ENCODE data around the gene KRT9.

Gene KRT9

DNA sequence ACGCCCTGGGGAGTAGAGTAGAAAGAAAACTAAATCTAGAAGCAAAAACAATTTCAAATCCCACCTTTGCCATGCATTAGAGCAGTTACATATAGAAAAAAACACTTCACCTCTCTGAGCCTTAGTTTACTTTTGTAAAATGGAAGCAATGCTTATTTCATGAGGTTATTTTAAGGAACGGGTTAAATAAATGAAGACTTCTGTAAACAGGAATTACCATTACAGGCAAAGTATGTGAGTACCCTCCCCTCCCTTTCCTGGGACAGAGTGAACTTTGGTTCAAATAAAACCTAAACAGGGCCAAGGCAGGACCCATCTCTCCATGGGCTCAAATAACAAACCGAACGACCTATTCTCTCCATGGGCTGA is 48.6 kb downstream of the KRT9 start:
- no peak for DNase-seq

DNA sequence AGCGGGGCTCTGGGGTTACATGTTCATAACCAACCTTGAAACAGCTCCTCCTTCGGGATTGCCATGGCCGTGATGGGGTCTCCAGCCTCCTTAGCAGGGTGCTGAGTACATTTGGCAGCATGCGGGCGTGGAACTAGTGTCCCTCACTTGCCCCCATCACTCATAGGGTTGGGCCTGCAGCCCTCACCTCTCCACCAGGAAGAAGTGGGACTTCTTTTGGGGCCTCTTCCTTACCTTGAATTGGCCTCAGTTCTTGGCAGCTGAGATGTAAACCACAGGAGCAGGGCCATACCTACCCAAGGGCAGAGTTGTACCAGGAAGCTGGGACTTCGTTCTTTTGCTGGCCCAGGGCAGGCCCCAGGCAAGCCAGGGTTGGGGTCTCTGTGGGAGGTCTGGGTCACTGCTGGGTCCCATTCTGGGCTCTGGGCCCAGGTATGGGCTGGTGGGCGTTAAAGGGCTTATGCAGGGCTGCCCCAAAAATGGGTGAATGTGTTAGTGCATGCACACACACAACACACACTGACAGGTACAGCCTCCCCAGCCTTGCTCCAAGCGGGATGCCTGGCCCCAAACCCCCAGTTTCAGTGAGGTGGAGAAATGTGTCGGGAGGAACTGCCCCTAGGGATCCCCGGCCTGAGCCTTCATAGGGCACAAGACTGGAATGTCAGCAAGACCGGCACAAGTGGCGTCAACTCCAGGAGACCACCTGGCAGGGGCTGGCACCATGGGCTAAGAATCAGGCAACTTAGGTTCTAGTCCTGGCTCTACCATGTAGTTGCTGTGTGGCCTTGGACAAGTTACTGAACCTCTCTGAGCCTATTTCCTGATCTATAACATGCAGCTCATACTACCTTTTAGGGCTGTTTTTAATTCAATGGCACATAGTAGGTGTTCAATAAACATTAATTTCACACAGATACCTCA is 49.3 kb downstream of the KRT9 start:
- no peak for DNase-seq

DNA sequence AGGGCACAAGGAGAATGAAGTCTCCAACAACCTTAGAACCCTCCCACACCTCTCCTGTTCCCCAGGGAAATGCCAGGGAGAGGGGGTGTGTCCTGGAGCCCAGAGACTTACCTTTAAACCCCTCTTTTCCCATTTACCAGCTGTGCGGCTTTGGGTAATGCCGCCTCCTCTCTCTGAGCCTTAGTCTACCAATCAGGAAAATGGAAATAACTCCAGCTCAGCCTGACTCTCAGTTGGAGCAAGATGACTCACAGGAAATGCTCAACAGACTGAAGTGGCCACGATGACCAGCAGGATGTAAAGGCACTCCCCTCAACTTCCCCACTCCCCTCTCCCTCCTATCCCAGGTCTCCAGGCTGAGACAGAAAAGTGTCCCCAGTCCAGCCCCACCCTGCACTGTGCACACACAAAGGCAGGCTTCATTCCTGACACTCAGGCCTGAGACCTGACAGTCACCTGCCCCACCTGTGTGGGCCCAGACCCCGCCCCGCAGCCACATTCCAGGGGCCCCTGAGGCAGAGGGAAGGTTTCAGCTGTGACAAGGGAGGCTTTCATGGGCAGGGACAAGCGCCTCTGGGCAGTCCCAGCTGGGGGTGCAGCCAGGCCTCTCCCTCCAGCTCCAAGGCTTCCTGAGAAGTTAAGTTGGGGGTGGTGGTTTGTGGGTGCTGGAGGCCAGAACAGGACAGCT is 50.1 kb downstream of the KRT9 start:
- DNase-seq = no peak

DNA sequence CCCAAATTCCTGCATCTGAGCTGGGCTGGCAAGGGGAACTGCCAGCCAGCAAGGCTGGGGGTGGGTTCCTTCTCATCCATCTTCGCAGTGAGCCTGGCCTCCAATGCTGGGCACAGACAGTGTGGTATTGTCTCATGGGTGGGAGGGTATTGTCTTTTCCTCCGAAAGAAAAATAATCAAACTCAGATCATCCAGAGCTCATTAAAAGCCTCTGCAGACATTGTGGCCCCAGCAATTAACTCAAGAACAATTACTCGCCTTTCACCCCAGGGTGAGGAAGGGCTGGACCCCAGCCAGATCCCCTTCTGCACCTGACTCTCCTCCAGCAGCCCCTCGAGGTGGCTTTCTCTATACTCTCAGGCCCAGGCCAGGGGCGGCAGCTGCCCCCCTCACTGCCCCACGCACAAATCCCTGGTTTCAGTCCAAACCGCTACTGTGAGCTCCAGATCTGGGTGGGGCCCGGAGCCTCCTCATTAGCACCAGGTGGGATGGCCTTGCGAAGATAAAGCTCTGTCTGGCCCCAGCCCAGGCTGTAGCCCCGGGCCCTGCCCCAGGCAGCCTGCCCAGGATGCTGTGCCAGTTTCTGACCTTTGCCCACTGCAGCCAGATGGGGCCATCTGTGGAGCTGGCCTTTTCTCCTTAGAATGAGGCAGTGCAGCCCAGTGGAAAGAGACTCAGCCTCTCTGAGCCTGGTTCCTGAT is 50.9 kb downstream of the KRT9 start:
- peak; percentile 19 for DNase-seq

DNA sequence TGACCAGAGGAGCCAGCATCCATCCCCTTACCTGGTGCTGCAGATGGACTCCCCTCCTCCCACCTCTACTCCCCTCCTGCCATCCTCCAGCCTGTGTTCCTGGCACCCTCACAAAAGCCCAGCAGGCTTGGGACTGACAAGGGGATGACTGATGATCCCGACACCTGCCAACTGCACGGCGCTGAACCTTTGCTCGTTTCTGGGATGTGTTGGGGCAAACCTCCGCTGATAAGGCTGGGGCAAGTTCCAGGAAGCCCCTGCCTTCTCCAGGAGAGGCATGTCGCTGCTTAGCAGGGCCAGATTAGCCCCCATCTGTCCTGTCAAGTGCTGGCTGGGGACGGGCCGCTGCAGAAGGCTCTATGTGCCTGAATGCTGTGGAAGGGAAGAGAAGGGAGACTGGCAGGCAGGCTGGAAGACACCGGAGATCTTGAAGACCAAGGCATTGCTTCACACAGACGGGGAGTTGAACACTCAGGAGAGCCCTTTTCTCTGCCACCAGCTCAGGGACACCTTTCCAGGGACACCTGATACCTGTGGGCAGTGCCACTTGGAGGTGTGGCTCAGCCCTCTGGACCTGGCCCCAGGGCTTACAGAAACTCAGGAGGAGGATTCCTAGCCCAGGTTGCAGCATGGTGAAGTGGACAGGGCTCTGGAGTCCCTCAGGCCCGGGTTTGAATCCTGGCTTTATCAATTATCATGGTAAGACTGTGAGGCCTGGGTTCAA is 52.2 kb downstream of the KRT9 start:
- peak; percentile 34 for DNase-seq

DNA sequence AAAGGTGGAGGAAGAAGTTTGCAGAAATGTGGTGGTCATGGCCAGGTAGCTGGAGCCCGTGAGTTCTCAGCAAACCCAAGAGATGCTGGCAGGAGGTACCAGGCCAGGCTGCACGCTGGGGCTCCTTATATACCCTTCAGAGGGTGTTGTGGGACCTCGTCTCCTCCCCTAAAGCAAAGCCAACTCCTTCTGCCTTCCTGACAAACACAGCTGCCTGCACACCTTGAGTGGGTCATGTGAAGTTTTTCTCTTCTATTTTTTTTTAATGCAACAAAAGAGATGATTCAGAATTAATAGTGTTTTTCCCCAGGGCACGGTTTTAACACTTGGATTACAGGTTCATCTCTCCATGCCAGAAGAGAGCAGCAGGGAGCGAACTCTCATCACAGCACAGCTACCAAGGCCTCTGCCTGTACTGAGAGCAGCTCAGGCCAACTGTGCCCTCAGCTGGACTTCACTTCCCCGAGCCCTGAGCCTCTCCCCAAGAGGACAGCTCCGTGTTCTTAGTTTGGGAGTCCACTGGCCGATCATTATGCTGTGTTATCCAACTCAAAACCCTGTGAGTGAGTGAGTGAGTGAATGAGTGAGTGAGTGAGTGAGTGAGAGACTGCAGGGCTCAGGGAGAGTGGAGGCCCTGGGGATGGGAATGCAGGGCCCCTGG is 52.9 kb downstream of the KRT9 start, which contains the start of gene KRT15:
KRT15 (minus strand) TSS at position 102 of the 661 bp plus-strand sequence; CDS start at position 39, 63 bp downstream.
- DNase-seq = peak; percentile 28

DNA sequence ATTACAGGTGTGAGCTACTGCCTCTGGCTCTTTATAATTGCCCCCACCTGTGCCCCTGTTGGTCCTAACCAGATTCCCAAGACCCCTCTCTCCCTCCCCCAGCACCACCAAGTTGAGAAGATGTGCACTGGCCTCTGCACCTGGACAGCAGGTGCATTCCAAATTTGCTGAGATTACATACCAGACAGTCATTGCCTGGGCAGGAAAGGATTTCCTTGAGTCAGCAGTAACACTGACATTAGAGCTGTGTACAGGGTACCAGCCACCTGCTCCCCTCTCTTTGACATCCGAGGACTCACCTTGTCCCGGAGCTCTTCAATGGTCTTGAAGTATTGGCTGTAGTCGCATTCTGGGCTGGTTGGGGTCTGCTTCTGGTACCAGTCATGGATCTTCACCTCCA is 53.8 kb downstream of the KRT9 start:
- DNase-seq = no peak

DNA sequence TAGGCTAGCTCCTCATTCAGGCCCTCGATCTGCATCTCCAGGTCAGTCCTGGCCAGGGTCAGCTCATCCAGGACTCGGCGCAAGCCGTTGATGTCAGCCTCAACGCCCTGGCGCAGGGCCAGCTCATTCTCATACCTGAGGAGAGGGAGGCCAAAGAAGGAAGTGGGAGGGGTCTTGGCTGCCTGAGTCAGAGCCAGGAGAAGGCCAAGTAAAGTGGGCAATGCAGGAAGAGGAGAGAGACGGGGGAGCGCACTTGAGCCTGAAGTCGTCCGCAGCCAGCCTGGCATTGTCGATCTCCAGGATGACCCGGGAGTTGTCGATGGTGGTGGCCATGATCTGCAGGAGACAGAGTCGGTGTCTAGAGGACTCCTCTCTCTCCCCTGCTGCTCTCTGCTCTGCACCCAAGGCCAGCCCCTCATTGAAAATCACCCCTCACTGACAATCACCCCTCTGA is 55.0 kb downstream of the KRT9 start:
- no peak for DNase-seq

DNA sequence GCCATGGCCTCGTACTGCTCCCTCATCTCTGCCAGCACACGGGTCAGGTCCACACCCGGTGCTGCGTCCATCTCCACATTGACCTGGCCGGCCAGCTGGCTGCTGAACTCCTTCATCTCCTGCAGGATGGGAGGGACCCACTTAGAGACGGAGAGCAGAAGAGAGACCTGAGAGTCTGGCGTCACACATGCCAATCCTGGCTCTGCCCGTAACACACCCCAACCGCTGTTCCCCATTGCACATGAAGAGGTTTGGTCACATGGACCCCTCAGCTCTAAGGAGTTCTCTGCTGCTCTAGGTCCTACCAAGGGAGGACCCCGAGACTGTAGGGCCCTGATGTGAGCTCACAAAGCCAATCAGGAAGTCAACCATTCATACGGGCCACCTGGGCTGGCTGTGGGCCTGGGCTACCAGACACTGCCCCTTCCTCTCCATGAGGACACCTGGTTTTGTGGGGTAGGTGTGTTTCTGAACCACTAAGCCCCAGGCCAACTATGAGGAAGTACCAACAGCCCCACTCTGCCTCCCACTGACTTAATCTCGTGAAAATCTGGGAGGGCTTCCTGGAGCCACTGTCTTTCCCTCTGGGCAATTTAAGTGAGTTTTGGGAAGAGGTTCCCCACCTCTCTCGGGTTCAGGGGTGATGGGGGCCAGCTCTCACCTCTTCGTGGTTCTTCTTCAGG is 55.6 kb downstream of the KRT9 start:
- DNase-seq = no peak

All from NCI-H1417 treated with DMSO at 0.1 percent for 48 hours (cell line).